22Rv1 (cell line): ENCODE data around the gene SH2D3A.

Source experiments
- H3K27ac ChIP-seq: fragments of 450-650 bp; 2 replicates; pipeline ENCODE4 v1.5.1; 2017
- ZFX ChIP-seq: fragments of 450-650 bp; IDR thresholded peaks from 2 replicates; pipeline ENCODE4 v1.6.1; 2017; ENCODE audit warnings: antibody characterized with exemption, borderline replicate concordance
- TF ChIP-seq, protein P1 (sequence below): fragments of 450-650 bp; IDR thresholded peaks from 2 replicates; pipeline ENCODE4 v1.5.1; 2017; ENCODE audit warnings: mild to moderate bottlenecking

Gene SH2D3A

DNA sequence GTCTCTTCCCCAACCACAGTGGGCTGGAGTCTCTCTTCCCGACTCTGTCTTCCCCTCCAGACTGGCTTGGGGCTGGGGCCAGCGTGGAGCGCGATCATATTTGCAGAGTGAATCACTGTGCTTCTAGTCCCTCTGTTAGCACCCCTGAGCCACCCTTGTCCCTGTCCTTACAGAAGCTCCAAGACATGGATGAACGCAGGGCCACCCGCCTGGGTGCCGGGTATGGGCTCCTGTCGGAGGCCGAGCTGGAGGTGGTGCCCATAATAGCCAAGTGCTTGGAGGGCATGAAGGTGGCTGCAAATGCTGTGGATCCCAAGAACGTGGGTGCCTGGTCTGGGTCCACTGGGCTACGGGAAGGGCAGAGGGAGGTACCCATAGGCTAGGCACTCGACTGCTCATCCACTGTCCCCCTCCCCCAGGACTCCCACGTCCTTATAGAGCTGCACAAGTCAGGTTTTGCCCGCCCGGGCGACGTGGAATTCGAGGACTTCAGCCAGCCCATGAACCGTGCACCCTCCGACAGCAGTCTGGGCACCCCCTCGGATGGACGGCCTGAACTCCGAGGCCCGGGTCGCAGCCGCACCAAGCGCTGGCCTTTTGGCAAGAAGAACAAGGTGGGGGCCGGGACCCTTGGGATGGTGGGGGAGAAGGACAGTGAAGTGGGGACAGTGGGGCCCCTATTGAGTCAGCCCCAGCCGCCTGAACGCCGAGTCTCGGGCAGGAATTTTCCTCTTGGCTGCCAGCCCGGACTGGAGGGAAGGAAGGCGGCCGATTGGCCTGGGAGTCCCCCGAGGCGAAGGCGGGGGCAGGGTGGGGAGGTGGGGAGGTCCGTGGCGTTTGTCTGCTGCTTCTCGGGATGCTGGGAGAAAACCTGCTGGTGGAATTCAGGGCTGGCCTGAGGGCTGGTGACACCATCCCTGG lies 22.6 kb downstream of the SH2D3A start:
- no peak for TF ChIP-seq ZFX
- TF ChIP-seq, protein P1, sequence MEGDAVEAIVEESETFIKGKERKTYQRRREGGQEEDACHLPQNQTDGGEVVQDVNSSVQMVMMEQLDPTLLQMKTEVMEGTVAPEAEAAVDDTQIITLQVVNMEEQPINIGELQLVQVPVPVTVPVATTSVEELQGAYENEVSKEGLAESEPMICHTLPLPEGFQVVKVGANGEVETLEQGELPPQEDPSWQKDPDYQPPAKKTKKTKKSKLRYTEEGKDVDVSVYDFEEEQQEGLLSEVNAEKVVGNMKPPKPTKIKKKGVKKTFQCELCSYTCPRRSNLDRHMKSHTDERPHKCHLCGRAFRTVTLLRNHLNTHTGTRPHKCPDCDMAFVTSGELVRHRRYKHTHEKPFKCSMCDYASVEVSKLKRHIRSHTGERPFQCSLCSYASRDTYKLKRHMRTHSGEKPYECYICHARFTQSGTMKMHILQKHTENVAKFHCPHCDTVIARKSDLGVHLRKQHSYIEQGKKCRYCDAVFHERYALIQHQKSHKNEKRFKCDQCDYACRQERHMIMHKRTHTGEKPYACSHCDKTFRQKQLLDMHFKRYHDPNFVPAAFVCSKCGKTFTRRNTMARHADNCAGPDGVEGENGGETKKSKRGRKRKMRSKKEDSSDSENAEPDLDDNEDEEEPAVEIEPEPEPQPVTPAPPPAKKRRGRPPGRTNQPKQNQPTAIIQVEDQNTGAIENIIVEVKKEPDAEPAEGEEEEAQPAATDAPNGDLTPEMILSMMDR, result no peak
- no peak overlapping the region for H3K27ac ChIP-seq

DNA sequence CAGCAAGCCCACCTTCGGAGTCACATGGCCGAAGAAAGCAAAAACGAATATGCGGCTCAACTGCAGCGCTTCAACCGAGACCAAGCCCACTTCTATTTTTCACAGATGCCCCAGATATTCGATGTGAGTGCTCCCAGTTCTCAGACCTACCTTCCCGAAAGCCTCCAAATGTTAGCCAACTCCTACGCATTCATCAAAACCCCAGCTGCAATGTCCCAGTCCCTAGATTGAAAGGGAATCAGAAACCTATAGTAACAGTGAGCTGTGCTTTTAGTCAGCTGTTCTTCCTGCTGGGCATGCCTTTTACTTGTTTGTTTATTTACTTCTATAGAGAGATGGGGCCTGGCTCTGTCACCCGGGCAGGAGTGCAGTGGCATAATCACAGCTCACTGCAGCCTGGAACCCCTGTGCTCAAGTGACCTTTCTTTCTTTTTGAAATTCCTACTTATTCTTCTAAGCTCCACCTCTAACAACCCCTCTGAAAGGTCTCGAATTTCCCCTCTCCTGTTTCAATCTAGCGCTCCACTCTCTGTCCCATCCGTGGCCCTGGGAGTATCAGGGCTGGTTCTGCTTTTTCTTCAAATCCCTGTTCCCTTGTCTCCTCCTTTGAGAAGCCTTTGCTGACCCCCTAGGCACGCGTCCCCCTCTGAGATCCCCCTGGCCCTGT lies 23.4 kb downstream of the SH2D3A start:
- TF ChIP-seq, protein P1, result no peak
- no peak for TF ChIP-seq ZFX
- H3K27ac ChIP-seq, result no peak overlapping the region

- TF ChIP-seq, protein P1, result no peak
- TF ChIP-seq ZFX, result no peak
- H3K27ac ChIP-seq, result no peak overlapping the region
These were observed 24.2 kb downstream of the SH2D3A start for GRCh38 chr19:6743066-6743465.

GRCh38 chr19:6740589-6741343 lies 26.5 kb downstream of the SH2D3A start:
- TF ChIP-seq, protein P1, result no peak
- TF ChIP-seq ZFX, result no peak
- H3K27ac ChIP-seq, result no peak overlapping the region

DNA sequence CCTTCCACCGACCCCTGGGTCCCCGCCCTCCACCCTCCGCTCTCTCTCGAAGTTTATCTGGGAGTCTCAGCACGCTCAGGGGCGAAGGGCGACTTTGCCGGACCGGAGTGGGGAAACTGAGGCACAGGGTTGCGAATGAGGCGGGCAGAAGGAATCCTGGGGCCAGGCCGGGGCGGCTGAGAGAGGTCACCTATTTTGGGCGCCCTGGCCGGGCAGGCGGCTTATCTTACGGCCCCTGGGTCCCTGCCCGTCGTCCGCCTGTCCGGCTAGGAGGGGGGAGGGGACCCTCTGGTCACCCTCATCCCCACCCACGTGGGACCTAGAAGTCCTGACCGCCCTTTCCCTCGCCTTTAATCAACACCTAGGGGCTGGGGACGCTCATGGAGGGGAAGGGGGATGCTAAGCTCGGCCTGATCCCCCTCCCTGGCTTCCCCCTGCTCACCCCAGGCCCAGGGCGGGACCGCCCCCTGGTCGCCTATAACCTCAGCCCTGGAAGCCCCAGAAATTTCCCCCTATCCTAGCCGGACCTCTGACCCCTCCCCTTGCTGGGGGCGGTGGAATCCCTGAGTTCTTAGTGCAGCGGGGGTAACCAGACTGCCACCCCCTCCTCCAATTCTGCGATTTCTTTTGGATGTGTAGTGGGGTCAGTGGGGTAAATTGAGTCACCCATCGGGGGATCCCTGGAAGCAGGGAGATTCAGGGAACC lies 27.2 kb downstream of the SH2D3A start:
- H3K27ac ChIP-seq, result no peak overlapping the region
- no peak for TF ChIP-seq ZFX
- TF ChIP-seq, protein P1, result no peak

- TF ChIP-seq ZFX, result no peak
- TF ChIP-seq, protein P1, result no peak
- H3K27ac ChIP-seq, result peak within 1 kb of the TSS; percentile 83
These were observed 27.8 kb downstream of the SH2D3A start, which contains the start of gene TRIP10 for GRCh38 chr19:6739390-6739882. Gene TRIP10, plus strand, starts transcription at chr19:6739680. Its CDS starts 82 bp downstream, at chr19:6739762.
